Vein endothelial cell (primary cell): ENCODE measurements around the gene TBC1D9. TPM values are rescaled to one million over a fixed set of nuclear protein-coding genes. Genes with fewer than 3 reads are reported as not detected.

Experiments used
- small RNA-seq: library from RNA; depleted of rRNA; stranded (forward); fragments of <200 nt; gene quantifications from one replicate; pipeline ENCODE3, GENCODE V24; 2012
- total RNA-seq: library from RNA; depleted of rRNA; stranded (reverse); fragments of >200 nt; gene quantifications from 2 replicates; pipeline ENCODE4 v1.2.3, GENCODE V29; 2012

TBC1D9 gene
- 66.6 and 66.8 TPM in 2 replicates for total RNA-seq

DNA sequence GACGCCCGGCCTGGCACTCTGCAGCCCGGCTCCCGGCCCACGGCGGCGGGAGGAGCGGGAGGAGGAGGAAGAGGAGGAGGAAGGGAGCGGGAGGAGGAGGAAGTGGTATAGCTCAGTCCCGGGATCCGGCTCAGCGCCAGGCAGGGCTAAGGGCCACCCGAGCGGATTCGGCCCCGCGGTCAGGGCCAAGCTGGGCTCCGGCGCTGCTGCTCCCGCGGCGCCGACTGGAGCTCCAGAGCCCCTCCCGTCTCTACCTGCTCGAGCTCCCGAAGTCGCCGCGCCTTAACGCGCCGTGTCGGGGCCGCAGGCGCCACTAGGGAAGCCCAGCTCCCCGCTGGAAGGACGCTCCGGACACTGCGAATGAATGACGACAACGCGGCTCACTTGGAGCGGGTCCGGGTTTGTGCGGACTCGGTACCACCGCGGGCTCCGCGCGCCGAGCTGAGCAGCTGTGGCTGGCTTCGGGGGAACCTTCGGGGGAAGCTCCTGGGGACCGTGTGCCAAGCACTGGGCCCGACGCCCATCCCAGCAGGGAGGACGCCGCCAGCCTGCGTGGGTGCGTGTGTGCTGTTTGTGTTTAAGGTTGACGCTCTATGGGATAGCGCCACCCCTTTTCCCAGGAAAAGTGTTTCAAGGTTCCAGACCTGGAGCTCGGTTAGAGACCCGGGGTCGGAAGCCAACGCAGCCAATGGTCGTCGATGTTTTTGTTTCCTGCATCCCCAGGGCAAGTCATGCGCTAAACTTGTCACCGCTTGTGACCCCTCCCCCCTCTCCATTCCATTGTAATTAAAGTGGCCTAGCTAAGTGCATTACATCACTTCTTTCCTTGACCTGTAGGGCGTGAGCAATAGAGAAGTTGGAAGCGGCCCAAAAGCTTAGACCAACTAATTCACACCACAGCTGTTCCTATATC, at the start of gene TBC1D9:
TBC1D9 (minus strand) TSS at position 67 of the 913 bp plus-strand sequence. CDS start 340 bp downstream, outside the sequence.

Small RNA genes within 50 kb of the gene (small RNA-seq; reads per million reads assigned to genes)
- not detected for gene AC108019.1
- not detected for gene RF00019
- not detected for gene RN7SL152P
- not detected for gene RNY1P14

Other genes starting within 250 kb of the TBC1D9 start
- 19.5 and 20.6 TPM in 2 replicates for gene ELMOD2, start 232.2 kb downstream of the TBC1D9 start, total RNA-seq
- gene UCP1, start 187.4 kb downstream of the TBC1D9 start, total RNA-seq, result not detected in 2 replicates